ENCODE data around the gene UGT2B7.
"Not testable (repeated sequence)": the region's sequence is repeated elsewhere in the genome, so short reads cannot be mapped to it uniquely, and the experiment has no call there.

UGT2B7 gene

GRCh38 chr4:69088473-69088872 lies 7.8 kb upstream of the UGT2B7 start:
- no peak for DNase-seq (ENCODE audit: low spot score)

DNA sequence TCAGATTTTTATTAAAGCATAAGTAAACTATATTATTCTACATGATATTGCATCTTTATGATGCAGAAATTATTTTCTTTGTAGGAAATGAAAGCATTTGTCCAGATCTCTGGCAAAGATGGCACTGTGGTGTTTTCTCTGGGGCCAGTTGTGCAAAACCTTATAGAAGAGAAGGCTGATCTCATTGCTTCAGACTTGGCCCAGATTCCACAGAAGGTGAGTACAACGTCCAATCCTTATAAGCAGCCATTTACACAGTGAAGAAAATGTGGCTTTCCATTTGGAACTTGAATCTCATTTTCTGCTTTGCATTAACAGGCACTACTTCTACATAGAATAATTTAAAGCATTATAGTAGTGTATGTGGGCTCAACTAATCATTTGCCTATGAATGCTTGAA lies 6.9 kb upstream of the UGT2B7 start:
- no peak for DNase-seq (ENCODE audit: low spot score)

GRCh38 chr4:69092190-69092589 lies 4.1 kb upstream of the UGT2B7 start:
- no peak for DNase-seq (ENCODE audit: low spot score)

DNA sequence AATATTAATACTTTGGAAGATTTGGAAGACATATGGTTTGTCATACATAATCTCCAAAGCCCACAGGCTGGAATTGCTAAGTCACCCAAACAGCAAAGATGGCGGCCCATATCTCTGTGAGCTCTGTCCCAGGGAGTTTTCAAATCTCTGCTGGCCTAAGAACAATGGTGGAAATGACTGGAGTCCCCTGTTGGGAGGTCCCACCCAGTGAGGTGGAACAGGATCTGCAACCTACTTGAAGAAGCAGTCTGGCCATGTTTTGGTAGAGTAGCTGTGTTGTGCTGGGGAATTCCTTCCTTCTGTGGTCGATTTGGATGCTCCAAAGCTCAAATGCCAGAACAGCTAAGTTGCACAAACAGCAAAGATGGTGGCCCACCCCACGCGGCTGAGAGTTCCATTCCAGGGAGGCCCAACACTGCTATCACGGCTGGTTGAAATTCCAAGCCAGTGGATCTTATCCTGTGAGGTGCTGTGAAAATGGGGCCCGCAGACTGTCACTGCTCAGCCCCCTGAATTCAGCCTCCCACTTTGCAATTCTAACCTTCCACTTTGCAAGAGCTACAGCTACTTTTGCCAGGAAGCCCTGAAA lies 3.2 kb upstream of the UGT2B7 start:
- no peak for DNase-seq (ENCODE audit: low spot score)

- no peak for DNase-seq (ENCODE audit: low spot score)
Measured at GRCh38 chr4:69093681-69094080, 2.6 kb upstream of the UGT2B7 start.

GRCh38 chr4:69095301-69095731 lies 958 bp upstream of the UGT2B7 start:
- DNase-seq (ENCODE audit: low spot score) = no peak

- no peak for DNase-seq (ENCODE audit: low spot score)
Measured at GRCh38 chr4:69096810-69097209, 536 bp downstream of the UGT2B7 start.

- no peak for DNase-seq (ENCODE audit: low spot score)
Measured at GRCh38 chr4:69098470-69098869, 2.2 kb downstream of the UGT2B7 start.

- no peak for DNase-seq (ENCODE audit: low spot score)
Measured at GRCh38 chr4:69099910-69100309, 3.6 kb downstream of the UGT2B7 start.

DNA sequence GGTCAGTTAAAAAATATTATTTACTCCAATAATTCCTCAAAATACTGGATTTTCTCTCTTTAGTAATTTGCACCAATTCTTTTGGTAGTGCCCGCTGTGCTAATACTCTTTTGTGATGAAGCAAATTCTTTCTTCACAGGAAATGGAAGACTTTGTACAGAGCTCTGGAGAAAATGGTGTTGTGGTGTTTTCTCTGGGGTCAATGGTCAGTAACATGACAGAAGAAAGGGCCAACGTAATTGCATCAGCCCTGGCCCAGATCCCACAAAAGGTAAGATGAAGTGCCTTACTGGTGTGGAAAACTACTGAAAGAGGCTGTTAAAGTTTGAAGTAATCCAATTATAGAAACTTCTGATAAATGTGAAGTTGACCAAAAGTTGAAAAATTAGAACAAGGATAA lies 6.4 kb downstream of the UGT2B7 start:
- DNase-seq (ENCODE audit: low spot score) = not testable (repeated sequence)

- no peak for DNase-seq (ENCODE audit: low spot score)
Measured at GRCh38 chr4:69104719-69105275, 8.5 kb downstream of the UGT2B7 start.

DNA sequence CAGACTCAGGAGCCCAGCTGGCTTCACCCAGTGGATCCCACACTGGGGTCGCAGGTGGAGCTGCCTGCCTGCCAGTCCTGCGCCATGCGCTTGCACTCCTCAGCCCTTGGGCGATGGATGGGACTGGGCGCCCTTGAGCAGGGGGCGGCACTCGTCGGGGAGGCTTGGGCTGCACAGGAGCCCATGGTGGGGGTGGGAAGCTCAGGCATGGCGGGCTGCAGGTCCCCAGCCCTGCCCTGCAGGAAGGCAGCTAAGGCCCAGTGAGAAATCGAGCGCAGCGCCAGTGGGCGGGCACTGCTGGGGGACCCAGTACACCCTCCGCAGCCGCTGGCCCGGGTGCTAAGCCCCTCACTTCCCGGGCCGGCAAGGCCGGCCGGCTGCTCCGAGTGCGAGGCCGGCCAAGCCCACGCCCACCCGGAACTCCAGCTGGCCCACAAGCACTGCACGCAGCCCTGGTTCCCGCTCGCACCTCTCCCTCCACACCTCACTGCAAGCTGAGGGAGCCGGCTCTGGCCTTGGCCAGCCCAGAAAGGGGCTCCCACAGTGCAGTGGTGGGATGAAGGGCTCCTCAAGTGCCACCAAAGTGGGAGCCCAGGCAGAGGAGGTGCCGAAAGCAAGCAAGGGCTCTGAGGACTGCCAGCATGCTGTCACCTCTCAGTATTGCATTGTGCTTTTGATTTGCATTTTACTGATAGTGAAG lies 19.0 kb downstream of the UGT2B7 start:
- not testable (repeated sequence) for DNase-seq (ENCODE audit: low spot score)

GRCh38 chr4:69115851-69116213 lies 19.6 kb downstream of the UGT2B7 start:
- no peak for DNase-seq (ENCODE audit: low spot score)

GRCh38 chr4:69116645-69117321 lies 20.5 kb downstream of the UGT2B7 start:
- no peak for DNase-seq (ENCODE audit: low spot score)

GRCh38 chr4:69120870-69121269 lies 24.6 kb downstream of the UGT2B7 start:
- DNase-seq (ENCODE audit: low spot score) = no peak

DNA sequence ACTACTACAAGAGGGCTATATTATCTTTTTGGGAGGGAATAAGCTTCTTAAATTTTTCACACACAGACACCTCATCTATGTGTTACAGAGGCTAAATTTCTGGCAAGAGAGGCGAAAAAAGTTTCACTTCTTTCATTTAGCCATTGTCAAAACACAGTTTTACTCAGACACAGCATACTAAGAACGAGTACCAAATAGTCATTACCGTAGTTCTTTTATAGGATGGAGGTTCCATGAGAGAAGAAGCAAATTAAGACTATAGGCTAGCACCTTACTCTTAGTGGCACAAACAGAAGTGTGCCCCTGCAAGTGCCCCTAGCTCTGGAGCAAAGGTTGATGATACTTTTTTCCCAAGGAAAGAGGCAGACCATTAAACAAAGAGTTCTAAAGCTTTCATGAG lies 26.2 kb downstream of the UGT2B7 start:
- DNase-seq (ENCODE audit: low spot score) = no peak

GRCh38 chr4:69124941-69125340 lies 28.7 kb downstream of the UGT2B7 start:
- DNase-seq (ENCODE audit: low spot score) = no peak

GRCh38 chr4:69126024-69126423 lies 29.8 kb downstream of the UGT2B7 start:
- no peak for DNase-seq (ENCODE audit: low spot score)

DNA sequence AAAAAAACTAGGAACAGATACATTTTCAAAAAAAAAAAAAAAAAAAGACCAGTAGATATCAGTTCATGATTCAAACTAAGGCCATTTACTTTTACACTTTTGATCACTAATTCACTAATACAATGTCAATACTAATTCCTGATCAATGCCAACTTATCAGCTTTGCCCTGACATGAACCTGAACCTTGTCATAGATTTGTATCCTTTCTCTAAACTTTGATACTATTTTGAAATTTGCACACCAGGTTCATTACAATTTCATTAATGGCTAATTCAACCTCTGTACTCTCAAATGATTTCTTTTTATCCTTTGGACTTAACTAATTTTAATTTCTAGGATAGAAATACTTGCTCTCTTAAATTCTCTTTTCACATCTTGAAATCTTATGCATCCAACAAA lies 37.7 kb downstream of the UGT2B7 start:
- no peak for DNase-seq (ENCODE audit: low spot score)

GRCh38 chr4:69134471-69134870 lies 38.2 kb downstream of the UGT2B7 start:
- DNase-seq (ENCODE audit: low spot score) = no peak

- no peak for DNase-seq (ENCODE audit: low spot score)
Measured at GRCh38 chr4:69141320-69141719, 45.0 kb downstream of the UGT2B7 start.

DNA sequence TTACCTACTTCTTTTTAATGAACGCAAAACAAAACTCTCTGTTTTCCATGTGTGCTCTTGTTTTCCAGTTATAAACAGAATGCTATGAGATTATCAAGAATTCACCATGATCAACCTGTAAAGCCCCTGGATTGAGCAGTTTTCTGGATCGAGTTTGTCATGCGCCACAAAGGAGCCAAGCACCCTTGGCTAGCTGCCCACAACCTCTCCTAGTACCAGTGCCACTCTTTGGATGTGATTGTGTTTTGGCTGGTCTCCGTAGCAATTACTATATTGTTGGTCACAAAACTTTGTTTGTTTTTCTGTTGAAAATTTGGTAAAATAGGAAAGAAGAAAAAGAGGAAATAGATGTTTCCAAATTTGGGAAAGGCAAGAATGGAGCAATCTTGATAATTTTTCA lies 51.1 kb downstream of the UGT2B7 start:
- DNase-seq (ENCODE audit: low spot score) = no peak

DNA sequence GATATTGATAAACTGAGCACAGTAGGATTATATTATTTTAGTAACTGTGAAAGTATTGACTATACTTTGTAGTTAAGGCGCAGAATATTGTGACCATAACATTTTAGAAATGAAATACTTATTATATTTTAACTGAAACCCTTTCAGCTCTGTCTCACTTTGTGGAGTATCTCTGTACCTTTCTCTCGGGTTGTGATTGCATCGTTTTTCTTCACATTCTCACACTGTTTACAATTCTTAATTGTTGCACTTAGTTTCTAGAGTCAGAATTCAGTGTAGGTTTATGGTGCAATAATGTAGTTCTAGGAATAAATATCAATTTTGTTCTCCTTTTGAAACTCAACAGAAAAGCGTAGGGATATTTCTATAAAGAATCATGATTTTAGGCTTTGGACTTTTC lies 57.7 kb downstream of the UGT2B7 start:
- DNase-seq (ENCODE audit: low spot score) = no peak

Data from putamen (tissue), 1 donor.